Mesothelial cell of epicardium (in vitro differentiated cells): ENCODE results near the gene METTL15. TPM values are rescaled to one million over a fixed set of nuclear protein-coding genes. Genes with fewer than 3 reads are reported as not detected.

Experiments
- DNase-seq, 2 experiments: peaks; one replicate each; pipeline ENCODE4 v3.0.0; 2021; ENCODE audit warnings: low spot score in 2 of 2; ENCODE audit not compliant: unreplicated experiment in 2 of 2
- H3K27ac Mint-ChIP-seq: 2 replicates; pipeline ENCODE4 v1.8.0; 2021; ENCODE audit warnings: mixed read lengths
- H3K27me3 Mint-ChIP-seq: 2 replicates; pipeline ENCODE4 v1.8.0; 2021; ENCODE audit warnings: low read depth, mixed read lengths
- H3K36me3 Mint-ChIP-seq: 2 replicates; pipeline ENCODE4 v1.8.0; 2021; ENCODE audit warnings: mixed read lengths
- H3K4me1 Mint-ChIP-seq: 2 replicates; pipeline ENCODE4 v1.8.0; 2021; ENCODE audit warnings: mixed read lengths
- H3K4me3 Mint-ChIP-seq: 2 replicates; pipeline ENCODE4 v1.8.0; 2021; ENCODE audit warnings: mild to moderate bottlenecking, moderate library complexity, mixed read lengths
- H3K9me3 Mint-ChIP-seq: 2 replicates; pipeline ENCODE4 v1.8.0; 2021; ENCODE audit warnings: mixed read lengths
- total RNA-seq: library from RNA; stranded (reverse); gene quantifications from 3 replicates; pipeline ENCODE4 v1.2.1, GENCODE V29; 2021
- TF ChIP-seq, protein P1 (sequence below): fragments of 200-600 bp; sonication (generic); IDR thresholded peaks from one replicate; pipeline ENCODE4 v1.5.0; 2021; ENCODE audit warnings: antibody characterized with exemption; ENCODE audit not compliant: unreplicated experiment

The METTL15 gene
- total RNA-seq, 1 donor from 2014 or later: 24.0 TPM

DNA sequence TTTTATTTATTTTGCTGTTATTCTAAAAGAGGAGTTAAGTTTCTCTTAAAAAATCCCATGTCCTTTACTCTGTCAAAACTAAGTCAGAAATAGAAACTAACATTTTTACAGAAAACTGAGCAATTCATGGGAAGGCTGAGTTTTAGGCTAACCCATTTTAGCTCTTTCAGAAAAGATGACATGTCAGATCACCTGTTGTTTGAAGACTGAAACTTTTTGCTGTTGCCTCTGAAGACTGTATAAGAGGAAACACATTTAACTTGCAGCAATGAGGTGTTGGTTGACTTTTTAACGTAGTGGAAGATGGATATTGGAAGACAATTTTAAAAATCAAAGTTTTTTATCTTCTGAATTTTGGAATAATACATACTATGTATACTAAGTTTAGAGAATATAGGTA, 115.4 kb downstream of the METTL15 start:
- Mint-ChIP-seq H3K27ac (no peak overlapping the region), H3K4me3 (no peak overlapping the region), H3K9me3 (peaks cover 28% of the 10 kb centered on the region), H3K27me3 (no peaks in the 10 kb centered on the region), H3K4me1 (no peaks in the 10 kb centered on the region), H3K36me3 (peaks cover 30% of the 10 kb centered on the region)
- no peak for DNase-seq
- TF ChIP-seq, protein P1, sequence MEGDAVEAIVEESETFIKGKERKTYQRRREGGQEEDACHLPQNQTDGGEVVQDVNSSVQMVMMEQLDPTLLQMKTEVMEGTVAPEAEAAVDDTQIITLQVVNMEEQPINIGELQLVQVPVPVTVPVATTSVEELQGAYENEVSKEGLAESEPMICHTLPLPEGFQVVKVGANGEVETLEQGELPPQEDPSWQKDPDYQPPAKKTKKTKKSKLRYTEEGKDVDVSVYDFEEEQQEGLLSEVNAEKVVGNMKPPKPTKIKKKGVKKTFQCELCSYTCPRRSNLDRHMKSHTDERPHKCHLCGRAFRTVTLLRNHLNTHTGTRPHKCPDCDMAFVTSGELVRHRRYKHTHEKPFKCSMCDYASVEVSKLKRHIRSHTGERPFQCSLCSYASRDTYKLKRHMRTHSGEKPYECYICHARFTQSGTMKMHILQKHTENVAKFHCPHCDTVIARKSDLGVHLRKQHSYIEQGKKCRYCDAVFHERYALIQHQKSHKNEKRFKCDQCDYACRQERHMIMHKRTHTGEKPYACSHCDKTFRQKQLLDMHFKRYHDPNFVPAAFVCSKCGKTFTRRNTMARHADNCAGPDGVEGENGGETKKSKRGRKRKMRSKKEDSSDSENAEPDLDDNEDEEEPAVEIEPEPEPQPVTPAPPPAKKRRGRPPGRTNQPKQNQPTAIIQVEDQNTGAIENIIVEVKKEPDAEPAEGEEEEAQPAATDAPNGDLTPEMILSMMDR: no peak

DNA sequence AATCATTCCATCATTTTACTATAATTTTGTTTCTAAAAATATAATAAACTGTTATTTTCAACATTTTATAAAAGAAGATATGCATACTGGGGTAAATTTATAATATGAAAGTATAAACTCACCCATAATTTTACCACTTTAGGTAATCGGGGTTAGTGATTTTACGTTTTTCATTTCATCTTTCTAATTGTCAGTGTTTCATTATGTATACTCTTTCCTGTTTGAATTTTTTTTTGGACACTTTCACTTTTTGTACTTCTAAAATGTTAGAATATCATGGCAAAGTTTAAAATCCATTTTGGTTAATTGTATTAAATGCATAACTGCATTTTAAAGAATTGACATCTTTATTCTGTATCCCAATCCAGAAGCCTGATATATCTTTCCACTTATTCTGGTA, 115.8 kb downstream of the METTL15 start:
- Mint-ChIP-seq H3K9me3 (peaks cover 25% of the 10 kb centered on the region), H3K27ac (no peak overlapping the region), H3K4me1 (no peaks in the 10 kb centered on the region), H3K36me3 (peaks cover 26% of the 10 kb centered on the region), H3K4me3 (no peak overlapping the region), H3K27me3 (no peaks in the 10 kb centered on the region)
- DNase-seq: no peak
- TF ChIP-seq, protein P1: no peak

DNA sequence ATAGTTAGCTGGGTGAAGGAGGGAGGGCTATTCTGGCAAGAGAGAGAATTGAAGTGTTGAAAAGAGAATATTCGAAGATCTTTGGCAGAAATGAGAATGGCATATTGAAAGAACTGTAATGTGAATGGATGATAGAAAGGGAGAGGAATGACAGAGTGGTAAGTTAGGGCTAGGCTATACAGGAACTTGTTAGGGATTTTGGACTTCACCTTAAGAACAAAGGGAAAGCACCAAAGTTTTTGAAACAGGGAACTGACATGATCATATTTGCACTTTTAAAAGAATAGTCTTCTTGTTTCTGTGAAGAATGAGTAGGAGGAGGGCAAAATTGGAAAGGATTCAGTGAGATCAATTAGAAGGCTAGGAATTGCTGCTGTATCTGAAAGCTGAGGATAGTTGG, 119.3 kb downstream of the METTL15 start:
- Mint-ChIP-seq H3K36me3 (peaks cover 8% of the 10 kb centered on the region), H3K4me1 (peaks cover 5% of the 10 kb centered on the region), H3K27ac (no peak overlapping the region), H3K4me3 (no peak overlapping the region), H3K9me3 (peaks cover 9% of the 10 kb centered on the region), H3K27me3 (no peaks in the 10 kb centered on the region)
- no peak for DNase-seq
- TF ChIP-seq, protein P1: no peak

DNA sequence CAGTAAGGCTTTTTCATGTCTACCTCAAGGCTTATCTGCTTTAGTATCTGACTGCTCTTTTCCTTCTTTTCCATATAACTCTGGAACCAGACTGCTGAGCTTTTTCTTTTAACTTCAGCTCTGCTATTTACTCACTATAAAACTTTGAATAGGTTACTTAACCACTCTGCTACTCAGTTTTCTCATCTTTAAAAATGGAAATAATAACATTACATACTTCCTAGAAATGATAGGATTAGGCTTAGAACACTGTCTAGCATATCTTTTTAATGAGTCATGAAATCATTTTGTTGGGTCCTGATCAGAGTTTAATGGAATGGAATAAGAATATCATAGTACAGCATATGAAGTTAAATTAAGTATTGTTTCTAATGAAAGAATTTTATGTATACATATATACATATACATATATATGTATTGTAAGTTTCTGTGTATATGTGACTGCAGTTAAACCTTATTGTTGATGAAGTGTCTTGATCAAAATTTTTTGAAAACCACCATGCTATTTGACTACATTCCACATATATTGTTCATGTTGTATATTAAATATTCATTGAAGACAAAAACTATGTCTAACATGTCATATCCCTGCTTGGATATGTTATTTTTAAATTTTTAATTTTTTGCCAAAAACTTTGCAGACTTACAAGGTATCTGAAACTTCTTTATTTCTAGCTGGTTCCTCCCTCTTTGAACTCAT, 120.2 kb downstream of the METTL15 start:
- Mint-ChIP-seq H3K27me3 (no peaks in the 10 kb centered on the region), H3K4me1 (peaks cover 5% of the 10 kb centered on the region), H3K27ac (no peak overlapping the region), H3K9me3 (peaks cover 9% of the 10 kb centered on the region), H3K4me3 (no peak overlapping the region), H3K36me3 (peaks cover 8% of the 10 kb centered on the region)
- TF ChIP-seq, protein P1: no peak
- no peak for DNase-seq

DNA sequence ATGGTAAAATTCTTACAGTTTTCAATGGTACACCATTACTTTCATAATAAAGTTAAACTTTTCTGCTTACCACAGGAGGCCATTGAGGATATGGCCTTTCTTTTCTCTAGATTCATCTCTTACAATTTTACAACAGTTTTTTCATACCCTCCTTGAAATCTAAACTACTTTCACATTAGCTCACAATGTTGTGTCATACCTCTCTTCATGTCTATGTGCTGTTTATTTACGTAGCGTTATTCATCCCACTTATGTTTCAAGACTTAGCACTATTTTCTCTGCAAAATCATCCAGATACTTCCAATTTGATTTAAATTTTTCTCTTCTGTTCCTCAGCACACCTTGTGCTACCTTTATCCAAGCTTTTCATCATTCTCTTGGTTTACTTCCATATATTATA, 123.3 kb downstream of the METTL15 start:
- peak overlapping the region; percentile 22 for H3K27ac Mint-ChIP-seq
- H3K27me3 Mint-ChIP-seq: no peaks in the 10 kb centered on the region
- TF ChIP-seq, protein P1: no peak
- peaks cover 10% of the 10 kb centered on the region for H3K9me3 Mint-ChIP-seq
- peaks cover 18% of the 10 kb centered on the region for H3K36me3 Mint-ChIP-seq
- peaks cover 5% of the 10 kb centered on the region for H3K4me1 Mint-ChIP-seq
- no peak overlapping the region for H3K4me3 Mint-ChIP-seq
- DNase-seq: no peak

DNA sequence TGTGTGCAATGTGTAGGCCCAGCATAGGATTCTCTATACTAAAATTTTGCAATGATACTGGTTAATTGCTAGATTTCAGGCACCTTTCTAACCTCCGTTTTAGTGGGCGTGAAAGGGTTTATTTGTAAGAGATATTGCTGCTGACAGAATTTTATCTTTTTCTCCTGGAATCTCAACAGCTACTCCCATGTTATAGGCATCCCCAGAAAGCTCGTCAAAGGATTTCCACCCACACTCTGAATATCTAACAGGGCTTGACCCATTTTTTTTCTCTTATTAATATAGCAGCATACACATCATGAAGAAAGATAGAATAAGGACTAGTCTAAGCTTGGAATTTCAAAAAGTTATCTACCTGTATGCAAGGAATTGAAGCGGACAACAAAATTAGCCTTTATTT, 124.5 kb downstream of the METTL15 start:
- no peaks in the 10 kb centered on the region for H3K27me3 Mint-ChIP-seq
- peaks cover 5% of the 10 kb centered on the region for H3K4me1 Mint-ChIP-seq
- H3K9me3 Mint-ChIP-seq: peaks cover 20% of the 10 kb centered on the region
- DNase-seq: no peak
- TF ChIP-seq, protein P1: no peak
- peaks cover 28% of the 10 kb centered on the region for H3K36me3 Mint-ChIP-seq
- H3K27ac Mint-ChIP-seq: peak overlapping the region; percentile 51
- no peak overlapping the region for H3K4me3 Mint-ChIP-seq
